Endothelial cell of umbilical vein (primary cell): ENCODE results near the gene BUD31. TPM values are rescaled to one million over a fixed set of nuclear protein-coding genes. Genes with fewer than 3 reads are reported as not detected.

Source experiments
- BruUV-seq: library from RNA; stranded (reverse); fragments of 400-500 nt; replicated peaks from 2 replicates; lab custom pipeline; 2021; lab: Mats Ljungman, UMichigan
- CTCF ChIA-PET: fragments of 300-600, 350-600 bp; sonication (Branson Sonifier 250); formaldehyde crosslinking; loops from one replicate; lab custom pipeline; 2021; ENCODE audit warnings: antibody characterized with exemption, inconsistent platforms; lab: Charles Lee
- POLR2A ChIA-PET: fragments of 300-600, 350-600 bp; sonication (Branson Sonifier 250); formaldehyde crosslinking; loops from one replicate; lab custom pipeline; 2021; ENCODE audit warnings: antibody characterized with exemption, inconsistent platforms; lab: Charles Lee
- DNase-seq: peaks from one replicate; pipeline ENCODE4 v3.0.0-alpha.2; 2011; ENCODE audit warnings: low read depth, low spot score
- FAIRE-seq: peaks from 2 replicates; lab custom pipeline; 2011; peaks lifted over from hg19 to GRCh38; lab: Jason Lieb, UNC
- H2AFZ ChIP-seq: 2 replicates; pipeline ENCODE4 v1.6.0; 2012; ENCODE audit warnings: low read depth, low read length, control low read depth, inconsistent platforms
- H3K27ac ChIP-seq: 2 replicates; pipeline ENCODE4 v1.5.1; 2011; ENCODE audit warnings: low read depth, mild to moderate bottlenecking, control low read depth, low read length, moderate library complexity; ENCODE audit not compliant: insufficient read depth
- H3K27me3 ChIP-seq, 2 experiments: 2 replicates each; pipeline versions ENCODE4 v1.6.0 to v1.6.1; 2011; ENCODE audit warnings: low read length in 2 of 2, mixed read lengths in 1 of 2; ENCODE audit not compliant: control insufficient read depth in 2 of 2, insufficient read depth in 2 of 2
- H3K36me3 ChIP-seq, 2 experiments: 2 replicates in 1 of 2; 3 replicates in 1 of 2; pipeline ENCODE4 v1.5.1; 2011; ENCODE audit warnings: low read length in 2 of 2, mild to moderate bottlenecking in 1 of 2, moderate library complexity in 1 of 2; ENCODE audit not compliant: control insufficient read depth in 2 of 2, insufficient read depth in 2 of 2; ENCODE audit errors: extremely low read depth in 1 of 2
- H3K4me1 ChIP-seq: 3 replicates; pipeline ENCODE4 v1.5.1; 2011; ENCODE audit warnings: mild to moderate bottlenecking, low read length; ENCODE audit not compliant: control insufficient read depth, insufficient read depth; ENCODE audit errors: extremely low read depth
- H3K4me2 ChIP-seq: 2 replicates; pipeline ENCODE4 v1.6.1; 2011; ENCODE audit warnings: low read length, control low read depth, mixed read lengths; ENCODE audit not compliant: insufficient read depth
- H3K4me3 ChIP-seq, 3 experiments: fragments of 200-600 bp in 1 of 3; sonication (generic), shearing (Covaris generic) in 1 of 3; replicated peaks in 1 of 3; 2 replicates each; pipeline ENCODE4 v1.5.1; 2011 to 2016; ENCODE audit warnings: control low read depth in 3 of 3, low read length in 3 of 3, mild to moderate bottlenecking in 2 of 3, inconsistent platforms in 1 of 3, low read depth in 1 of 3, moderate library complexity in 1 of 3; ENCODE audit not compliant: insufficient read depth in 1 of 3
- H3K79me2 ChIP-seq: 2 replicates; pipeline ENCODE4 v1.6.0; 2012; ENCODE audit warnings: low read length, inconsistent platforms; ENCODE audit not compliant: control insufficient read depth, insufficient read depth
- H3K9ac ChIP-seq: replicated peaks from 2 replicates; pipeline ENCODE3; 2011; ENCODE audit warnings: low read length, control low read depth; ENCODE audit not compliant: insufficient read depth; ENCODE audit errors: extremely low read depth
- H3K9me1 ChIP-seq: replicated peaks from 3 replicates; pipeline ENCODE4 v1.6.0; 2011; ENCODE audit warnings: mild to moderate bottlenecking, low read length; ENCODE audit not compliant: control insufficient read depth, insufficient read depth; ENCODE audit errors: extremely low read depth
- H3K9me3 ChIP-seq: replicated peaks from 2 replicates; pipeline ENCODE4 v1.5.1; 2012; ENCODE audit warnings: low read length, inconsistent platforms; ENCODE audit not compliant: control insufficient read depth, insufficient read depth
- H4K20me1 ChIP-seq: replicated peaks from 2 replicates; pipeline ENCODE3; 2011; ENCODE audit warnings: mild to moderate bottlenecking, low read length; ENCODE audit not compliant: control insufficient read depth, insufficient read depth; ENCODE audit errors: extremely low read depth
- EZH2 ChIP-seq: IDR thresholded peaks from 2 replicates; pipeline ENCODE4 v1.6.1; 2012; ENCODE audit warnings: borderline replicate concordance, low read depth, mild to moderate bottlenecking, moderate library complexity, low read length, inconsistent platforms; ENCODE audit not compliant: severe bottlenecking
- FOS ChIP-seq: IDR thresholded peaks from 2 replicates; pipeline ENCODE4 v1.6.1; 2011; ENCODE audit warnings: mild to moderate bottlenecking, low read length, moderate library complexity, borderline replicate concordance; ENCODE audit not compliant: insufficient read depth
- GATA2 ChIP-seq: IDR thresholded peaks from 2 replicates; pipeline ENCODE4 v1.7.0; 2011; ENCODE audit warnings: low read depth, mild to moderate bottlenecking, moderate library complexity, mixed read lengths, low read length; ENCODE audit not compliant: insufficient read length, insufficient read depth
- JUN ChIP-seq: IDR thresholded peaks from 2 replicates; pipeline ENCODE4 v1.6.1; 2011; ENCODE audit warnings: borderline replicate concordance, low read depth; ENCODE audit not compliant: insufficient read length, insufficient read depth
- MAX ChIP-seq: IDR thresholded peaks from 2 replicates; pipeline ENCODE4 v1.6.1; 2011; ENCODE audit not compliant: insufficient read depth, insufficient read length
- MYC ChIP-seq: IDR thresholded peaks from one replicate; pipeline ENCODE4 v1.6.1; 2011; ENCODE audit warnings: mild to moderate bottlenecking, low read depth, low read length
- POLR2A ChIP-seq: IDR thresholded peaks from 2 replicates; pipeline ENCODE4 v1.6.1; 2012; ENCODE audit warnings: low read depth, mild to moderate bottlenecking, control low read depth, low read length
- POLR2AphosphoS5 ChIP-seq: IDR thresholded peaks from 2 replicates; pipeline ENCODE4 v1.6.1; 2012; ENCODE audit warnings: low read depth, mild to moderate bottlenecking, control low read depth, low read length, moderate library complexity; ENCODE audit not compliant: insufficient read depth
- dilution Hi-C: fragments of 300-500 bp; cut with MboI; formaldehyde crosslinking; loops from one replicate; pipeline ENCODE4 v1.15.0; 2019; ENCODE audit warnings: low sequenced_read_pairs; ENCODE audit not compliant: extremely low pct_ligation_motif_present
- intact Hi-C: fragments of 100-400 bp; cut with micrococcal nuclease; formaldehyde crosslinking; loops from one replicate; pipeline ENCODE4 v1.10.0; 2022
- polyA plus RNA-seq, 4 experiments: library from polyadenylated mRNA; depleted of rRNA in 3 of 4; stranded (reverse) in 3 of 4; unstranded in 1 of 4; fragments of >200 nt; gene quantifications; 2 replicates each; pipeline versions ENCODE4 v1.2.1 to v1.2.3, GENCODE V29; 2011 to 2012; ENCODE audit warnings: missing spikeins in 1 of 4
- total RNA-seq: library from RNA; stranded (reverse); gene quantifications from 2 replicates; pipeline ENCODE4 v1.2.3, GENCODE V29; 2021
- TF ChIP-seq, protein P1 (sequence below), 2 donors: IDR thresholded peaks; 1 replicate in 1 of 2; 2 replicates in 1 of 2; pipeline ENCODE4 v1.5.1; 2011; ENCODE audit warnings: low read length in 2 of 2, mild to moderate bottlenecking in 2 of 2, moderate library complexity in 2 of 2, control low read depth in 1 of 2, inconsistent platforms in 1 of 2, low read depth in 1 of 2; ENCODE audit not compliant: insufficient read depth in 1 of 2; ENCODE audit errors: extremely low read depth in 1 of 2

The BUD31 gene
- total and polyA plus RNA-seq, 2 donors (not counting 3 experiments of a cell fraction or from before 2014, with no cell fraction given), result 67.8 to 122 TPM

- Histone ChIP-seq H3K4me2 (no peak overlapping the region), H3K9me3 (no peaks in the 10 kb centered on the region), H3K4me1 (peaks cover 16% of the 10 kb centered on the region), H2AFZ (no peak overlapping the region), H3K79me2 (peaks cover 48% of the 10 kb centered on the region), H3K27me3 (no peaks in the 10 kb centered on the region), H3K9ac (no peak overlapping the region), H3K27ac (no peak overlapping the region), H3K36me3 (peaks cover 18 to 50% of the 10 kb centered on the region in 2 experiments), H4K20me1 (no peaks in the 10 kb centered on the region), H3K9me1 (no peaks in the 10 kb centered on the region), H3K4me3 (no peak overlapping the region)
- BruUV-seq, result no TSS peak
- POLR2A ChIA-PET, result no interaction called here
- dilution Hi-C loops (no loop called here), intact Hi-C loops (no loop called here)
- no peak for FAIRE-seq
- TF ChIP-seq FOS (no peak), POLR2A (no peak), POLR2AphosphoS5 (no peak), MAX (no peak), MYC (no peak), JUN (no peak), GATA2 (no peak), EZH2 (no peak)
- TF ChIP-seq, protein P1, sequence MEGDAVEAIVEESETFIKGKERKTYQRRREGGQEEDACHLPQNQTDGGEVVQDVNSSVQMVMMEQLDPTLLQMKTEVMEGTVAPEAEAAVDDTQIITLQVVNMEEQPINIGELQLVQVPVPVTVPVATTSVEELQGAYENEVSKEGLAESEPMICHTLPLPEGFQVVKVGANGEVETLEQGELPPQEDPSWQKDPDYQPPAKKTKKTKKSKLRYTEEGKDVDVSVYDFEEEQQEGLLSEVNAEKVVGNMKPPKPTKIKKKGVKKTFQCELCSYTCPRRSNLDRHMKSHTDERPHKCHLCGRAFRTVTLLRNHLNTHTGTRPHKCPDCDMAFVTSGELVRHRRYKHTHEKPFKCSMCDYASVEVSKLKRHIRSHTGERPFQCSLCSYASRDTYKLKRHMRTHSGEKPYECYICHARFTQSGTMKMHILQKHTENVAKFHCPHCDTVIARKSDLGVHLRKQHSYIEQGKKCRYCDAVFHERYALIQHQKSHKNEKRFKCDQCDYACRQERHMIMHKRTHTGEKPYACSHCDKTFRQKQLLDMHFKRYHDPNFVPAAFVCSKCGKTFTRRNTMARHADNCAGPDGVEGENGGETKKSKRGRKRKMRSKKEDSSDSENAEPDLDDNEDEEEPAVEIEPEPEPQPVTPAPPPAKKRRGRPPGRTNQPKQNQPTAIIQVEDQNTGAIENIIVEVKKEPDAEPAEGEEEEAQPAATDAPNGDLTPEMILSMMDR (IDR thresholded peaks at IDR 0.05; ENCODE audit: extremely low read depth in 1 of 2, insufficient read depth in 1 of 2, low read depth in 1 of 2, low read length in 2 of 2), result no peak
- no peak for DNase-seq
- CTCF ChIA-PET, result interaction anchor here (0.9 kb wide), 1 partner anchor 17 kb away, joined by 3 read pairs; no protein-coding TSS in a partner anchor
Measured at GRCh38 chr7:99402854-99403253, 5.9 kb upstream of the BUD31 start.
